Neural cell (in vitro differentiated cells): ENCODE measurements around the gene LETM1. TPM values are rescaled to one million over a fixed set of nuclear protein-coding genes. Genes with fewer than 3 reads are reported as not detected.

Experiments used
- H2AFZ ChIP-seq: fragments of 200-600, 300-800 bp; sonication (generic), shearing (Covaris generic); 2 replicates; pipeline ENCODE4 v1.6.0; 2014; ENCODE audit warnings: low read depth, mild to moderate bottlenecking, antibody characterized with exemption, low read length, moderate library complexity
- H3F3A ChIP-seq: fragments of 200-600 bp; shearing (Covaris generic); 2 replicates; pipeline ENCODE4 v1.6.1; 2016; ENCODE audit warnings: mild to moderate bottlenecking, moderate library complexity, mixed read lengths, antibody characterized with exemption, low read length; ENCODE audit not compliant: insufficient read depth, poor library complexity, severe bottlenecking
- H3K27ac ChIP-seq: fragments of 200-600, 300-800 bp; sonication (generic), shearing (Covaris generic); 2 replicates; pipeline ENCODE4 v1.5.1; 2014; ENCODE audit warnings: mild to moderate bottlenecking, low read length, moderate library complexity
- H3K27me3 ChIP-seq: fragments of 300-800, 200-600 bp; sonication (generic), shearing (Covaris generic); 2 replicates; pipeline ENCODE4 v1.6.0; 2014; ENCODE audit warnings: mild to moderate bottlenecking, low read depth, low read length, moderate library complexity; ENCODE audit not compliant: insufficient read depth
- H3K36me3 ChIP-seq: fragments of 300-800, 200-600 bp; sonication (generic), shearing (Covaris generic); 2 replicates; pipeline ENCODE4 v1.5.1; 2014; ENCODE audit warnings: mild to moderate bottlenecking, antibody characterized with exemption, low read length, moderate library complexity; ENCODE audit not compliant: insufficient read depth
- H3K4me2 ChIP-seq: fragments of 300-800, 200-600 bp; sonication (generic), shearing (Covaris generic); 2 replicates; pipeline ENCODE4 v1.6.0; 2014; ENCODE audit warnings: mild to moderate bottlenecking, low read length
- H3K4me3 ChIP-seq: fragments of 300-800, 200-600 bp; sonication (generic), shearing (Covaris generic); 2 replicates; pipeline ENCODE4 v1.5.1; 2014; ENCODE audit warnings: mild to moderate bottlenecking, low read length, moderate library complexity
- H3K79me2 ChIP-seq: fragments of 200-600 bp; shearing (Covaris generic); replicated peaks from 2 replicates; pipeline ENCODE4 v1.6.0; 2014; ENCODE audit warnings: mild to moderate bottlenecking, low read length, moderate library complexity; ENCODE audit not compliant: insufficient read depth
- H3K9ac ChIP-seq: fragments of 300-800, 200-600 bp; sonication (generic), shearing (Covaris generic); 2 replicates; pipeline ENCODE4 v1.6.1; 2016; ENCODE audit warnings: mild to moderate bottlenecking, low read length, mixed read lengths
- H3K9me2 ChIP-seq: fragments of 200-600 bp; shearing (Covaris generic); 2 replicates; pipeline ENCODE4 v1.6.1; 2016; ENCODE audit warnings: mild to moderate bottlenecking, low read length, mixed read lengths; ENCODE audit not compliant: insufficient read depth
- H3K9me3 ChIP-seq: fragments of 200-600, 300-800 bp; sonication (generic), shearing (Covaris generic); 2 replicates; pipeline ENCODE4 v1.6.1; 2016; ENCODE audit warnings: mild to moderate bottlenecking, mixed run types, low read length, moderate library complexity, mixed read lengths
- H4K20me1 ChIP-seq: fragments of 200-600 bp; shearing (Covaris generic); 2 replicates; pipeline ENCODE4 v1.6.1; 2016; ENCODE audit warnings: mild to moderate bottlenecking, mixed run types; ENCODE audit not compliant: insufficient read depth
- CTCF ChIP-seq: fragments of 450-650 bp; IDR thresholded peaks from 2 replicates; pipeline ENCODE4 v1.5.1; 2014; ENCODE audit warnings: antibody characterized with exemption, mild to moderate bottlenecking, moderate library complexity; ENCODE audit not compliant: poor library complexity, severe bottlenecking
- EP300 ChIP-seq: fragments of 450-650 bp; conservative IDR thresholded peaks from 2 replicates; pipeline ENCODE4 v1.6.1; 2014; ENCODE audit warnings: antibody characterized with exemption, mild to moderate bottlenecking, moderate library complexity; ENCODE audit not compliant: poor library complexity, severe bottlenecking
- EZH2 ChIP-seq: fragments of 200-600, 300-800 bp; shearing (Covaris generic), sonication (generic); IDR thresholded peaks from 2 replicates; pipeline ENCODE4 v1.6.1; 2014; ENCODE audit warnings: antibody characterized with exemption, low read length, borderline replicate concordance, mild to moderate bottlenecking; ENCODE audit not compliant: insufficient read depth, poor library complexity, severe bottlenecking
- MXI1 ChIP-seq: fragments of 450-650 bp; conservative IDR thresholded peaks from 2 replicates; pipeline ENCODE4 v1.6.1; 2014; ENCODE audit warnings: antibody characterized with exemption, mild to moderate bottlenecking; ENCODE audit not compliant: poor library complexity, severe bottlenecking
- POLR2AphosphoS5 ChIP-seq: IDR thresholded peaks from 2 replicates; pipeline ENCODE4 v1.6.1; 2012
- RAD21 ChIP-seq: fragments of 450-650 bp; conservative IDR thresholded peaks from 2 replicates; pipeline ENCODE4 v1.6.1; 2014; ENCODE audit warnings: antibody characterized with exemption, mild to moderate bottlenecking, moderate library complexity
- REST ChIP-seq: IDR thresholded peaks from 2 replicates; pipeline ENCODE4 v1.6.1; 2012; ENCODE audit warnings: borderline replicate concordance
- SMC3 ChIP-seq: fragments of 450-650 bp; conservative IDR thresholded peaks from 2 replicates; pipeline ENCODE4 v1.6.1; 2014; ENCODE audit warnings: antibody characterized with exemption, mild to moderate bottlenecking, moderate library complexity; ENCODE audit not compliant: poor library complexity
- TAF1 ChIP-seq: IDR thresholded peaks from 2 replicates; pipeline ENCODE4 v1.6.1; 2012; ENCODE audit warnings: low read depth
- polyA plus RNA-seq: library from polyadenylated mRNA; depleted of rRNA; stranded (reverse); fragments of >200 nt; gene quantifications from 2 replicates; pipeline ENCODE4 v1.2.3, GENCODE V29; 2014

LETM1 gene
- polyA plus RNA-seq, 1 donor from 2014 or later: 38.9 TPM

GRCh38 chr4:1842339-1842895, 13.5 kb downstream of the LETM1 start:
- no peak for TF ChIP-seq TAF1
- TF ChIP-seq EZH2: no peak
- Histone ChIP-seq H3K27me3 (no peaks in the 10 kb centered on the region), H3K79me2 (no peaks in the 10 kb centered on the region), H3K27ac (no peak overlapping the region), H3K9me2 (no peaks in the 10 kb centered on the region), H3K9me3 (no peaks in the 10 kb centered on the region), H3K4me2 (no peak overlapping the region), H3K4me3 (no peak overlapping the region), H3F3A (no peaks in the 10 kb centered on the region), H3K9ac (no peak overlapping the region), H2AFZ (no peak overlapping the region), H3K36me3 (no peaks in the 10 kb centered on the region), H4K20me1 (no peaks in the 10 kb centered on the region)

GRCh38 chr4:1841887-1842210, 14.1 kb downstream of the LETM1 start:
- Histone ChIP-seq H3K4me3 (no peak overlapping the region), H3K79me2 (no peaks in the 10 kb centered on the region), H3K27ac (no peak overlapping the region), H3F3A (no peaks in the 10 kb centered on the region), H3K9me2 (no peaks in the 10 kb centered on the region), H3K36me3 (no peaks in the 10 kb centered on the region), H3K27me3 (no peaks in the 10 kb centered on the region), H2AFZ (no peak overlapping the region), H3K4me2 (no peak overlapping the region), H3K9me3 (no peaks in the 10 kb centered on the region), H4K20me1 (no peaks in the 10 kb centered on the region), H3K9ac (no peak overlapping the region)
- TF ChIP-seq TAF1 (no peak), MXI1 (no peak), POLR2AphosphoS5 (no peak), CTCF (no peak), RAD21 (no peak), REST (no peak)

- no peaks in the 10 kb centered on the region for H3K79me2 ChIP-seq
- TF ChIP-seq CTCF (no peak), TAF1 (no peak), RAD21 (no peak), REST (no peak), EP300 (no peak), MXI1 (no peak), EZH2 (no peak), SMC3 (no peak), POLR2AphosphoS5 (no peak)
- H4K20me1 ChIP-seq: no peaks in the 10 kb centered on the region
- H3K27ac ChIP-seq: no peak overlapping the region
- H2AFZ ChIP-seq: no peak overlapping the region
- no peaks in the 10 kb centered on the region for H3K9me3 ChIP-seq
- no peak overlapping the region for H3K4me3 ChIP-seq
- H3K9me2 ChIP-seq: no peaks in the 10 kb centered on the region
- H3K4me2 ChIP-seq: no peak overlapping the region
- no peaks in the 10 kb centered on the region for H3K27me3 ChIP-seq
- no peaks in the 10 kb centered on the region for H3F3A ChIP-seq
- H3K9ac ChIP-seq: no peak overlapping the region
- no peaks in the 10 kb centered on the region for H3K36me3 ChIP-seq
Observed at GRCh38 chr4:1841201-1841886, 14.6 kb downstream of the LETM1 start.
